ENCODE measurements around the gene SHMT2.
A peak's percentile ranks its signal among the peaks of the same experiment; 100 is the strongest.

Gene SHMT2

DNA sequence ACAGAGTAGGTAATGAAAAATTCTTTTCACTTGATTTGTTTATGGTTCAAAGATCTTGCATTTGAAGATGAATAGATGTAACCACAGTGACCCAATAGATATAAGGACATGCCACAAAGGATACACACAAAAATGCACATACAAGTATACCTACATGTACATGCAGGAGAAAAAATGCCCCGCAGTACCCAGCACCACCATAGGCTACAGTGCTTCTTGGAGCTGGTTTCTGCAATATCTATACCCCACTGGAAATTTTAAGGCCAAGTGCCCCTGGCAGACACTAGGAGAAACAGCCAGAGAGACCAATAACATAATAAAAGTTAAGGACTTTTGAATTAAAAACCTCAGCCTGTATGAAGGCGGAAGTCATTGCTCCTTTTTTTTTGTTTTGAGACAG lies 33.6 kb downstream of the SHMT2 start:
- Histone ChIP-seq H3K4ac (ENCODE audit: low read depth in 1 of 2, low read length in 2 of 2) (no peak overlapping the region), H3K14ac (ENCODE audit: low read length in 2 of 2) (no peak overlapping the region), H3K9me3 (ENCODE audit: control insufficient read depth, low read length) (no peaks in the 10 kb centered on the region), H2BK120ac (ENCODE audit: low read depth, low read length) (no peak overlapping the region), H2BK5ac (ENCODE audit: low read depth, low read length, poor library complexity, severe bottlenecking) (no peak overlapping the region), H3K18ac (ENCODE audit: low read depth in 1 of 2, low read length in 2 of 2) (no peak overlapping the region), H3K27ac (ENCODE audit: low read length, poor library complexity, severe bottlenecking) (no peak overlapping the region), H2AFZ (ENCODE audit: low read depth, low read length) (no peak overlapping the region), H2BK15ac (ENCODE audit: low read depth, poor library complexity, severe bottlenecking) (no peak overlapping the region), H2AK5ac (ENCODE audit: low read length, severe bottlenecking) (no peak overlapping the region), H3K9ac (ENCODE audit: low read length) (no peak overlapping the region), H2BK12ac (ENCODE audit: low read length in 2 of 2) (no peak overlapping the region), H3K79me1 (replicated peaks; ENCODE audit: low read length, poor library complexity, severe bottlenecking) (no peaks in the 10 kb centered on the region), H3K27me3 (ENCODE audit: control insufficient read depth in 1 of 2, insufficient read depth in 1 of 2, low read length in 2 of 2) (no peaks in the 10 kb centered on the region), H3K4me2 (ENCODE audit: low read length, poor library complexity, severe bottlenecking) (no peak overlapping the region), H3K36me3 (ENCODE audit: control insufficient read depth in 1 of 2, insufficient read depth in 2 of 2, low read depth in 1 of 2, low read length in 2 of 2) (peaks cover 35 to 77% of the 10 kb centered on the region in 2 experiments), H4K8ac (ENCODE audit: low read length) (no peak overlapping the region), H3K4me1 (ENCODE audit: control insufficient read depth, insufficient read depth, low read depth, low read length) (no peaks in the 10 kb centered on the region), H3K23ac (ENCODE audit: low read length in 2 of 2) (no peak overlapping the region), H4K91ac (ENCODE audit: low read length) (no peak overlapping the region), H3K4me3 (ENCODE audit: insufficient read depth in 1 of 2, low read depth in 1 of 2, low read length in 2 of 2) (no peak overlapping the region)
- 87% methylated on average over 2 of the region's 2 CpGs for WGBS
- DNase-seq = no peak

DNA sequence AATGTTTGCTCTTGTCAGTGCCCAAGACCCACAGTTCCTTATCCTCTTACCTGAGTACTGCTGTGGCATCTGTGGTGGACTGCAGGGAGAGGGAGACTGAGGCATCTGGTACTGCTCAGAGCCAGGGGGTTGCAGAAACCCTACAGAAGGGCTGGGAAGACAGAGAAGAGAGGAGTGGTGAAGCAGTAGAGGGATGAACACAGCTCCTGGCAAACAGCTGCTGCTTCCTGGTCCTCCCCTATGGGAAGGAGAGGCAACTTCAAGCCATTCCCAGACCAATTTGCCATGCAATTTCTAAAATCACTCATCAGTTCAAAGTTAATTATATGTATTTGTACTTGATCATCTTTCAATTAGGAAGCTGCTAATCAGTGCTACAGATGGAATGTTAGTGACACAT lies 37.2 kb downstream of the SHMT2 start:
- no peak overlapping the region for H2BK5ac ChIP-seq (ENCODE audit: low read depth, low read length, poor library complexity, severe bottlenecking)
- H3K27ac ChIP-seq (ENCODE audit: low read length, poor library complexity, severe bottlenecking) = no peak overlapping the region
- no peaks in the 10 kb centered on the region for H3K4me1 ChIP-seq (ENCODE audit: control insufficient read depth, insufficient read depth, low read depth, low read length)

GRCh38 chr12:57268264-57268663 lies 38.8 kb downstream of the SHMT2 start:
- no peak overlapping the region for H3K14ac ChIP-seq (ENCODE audit: low read length in 2 of 2)
- no peak overlapping the region for H2BK12ac ChIP-seq (ENCODE audit: low read length in 2 of 2)
- H2BK15ac ChIP-seq (ENCODE audit: low read depth, poor library complexity, severe bottlenecking) = no peak overlapping the region
- H3K23ac ChIP-seq (ENCODE audit: low read length in 2 of 2) = no peak overlapping the region
- peak overlapping the region; percentile 35 for H3K9ac ChIP-seq (ENCODE audit: low read length)
- no peak overlapping the region for H3K4me3 ChIP-seq (ENCODE audit: insufficient read depth in 1 of 2, low read depth in 1 of 2, low read length in 2 of 2)
- no peak for DNase-seq
- no peaks in the 10 kb centered on the region for H3K9me3 ChIP-seq (ENCODE audit: control insufficient read depth, low read length)
- no peaks in the 10 kb centered on the region for H3K79me1 ChIP-seq (replicated peaks; ENCODE audit: low read length, poor library complexity, severe bottlenecking)
- peak overlapping the region; percentile 30 for H4K8ac ChIP-seq (ENCODE audit: low read length)
- H4K91ac ChIP-seq (ENCODE audit: low read length) = no peak overlapping the region
- H2BK120ac ChIP-seq (ENCODE audit: low read depth, low read length) = no peak overlapping the region
- H3K4ac ChIP-seq (ENCODE audit: low read depth in 1 of 2, low read length in 2 of 2) = no peak overlapping the region
- no peaks in the 10 kb centered on the region for H3K27me3 ChIP-seq (ENCODE audit: control insufficient read depth in 1 of 2, insufficient read depth in 1 of 2, low read length in 2 of 2)
- no peak overlapping the region for H3K4me2 ChIP-seq (ENCODE audit: low read length, poor library complexity, severe bottlenecking)
- no peak overlapping the region for H2AK5ac ChIP-seq (ENCODE audit: low read length, severe bottlenecking)
- no peak overlapping the region for H2BK5ac ChIP-seq (ENCODE audit: low read depth, low read length, poor library complexity, severe bottlenecking)
- no peak overlapping the region for H2AFZ ChIP-seq (ENCODE audit: low read depth, low read length)
- WGBS = 89% methylated on average over 7 of the region's 7 CpGs
- peaks cover 30 to 61% of the 10 kb centered on the region in 2 experiments for H3K36me3 ChIP-seq (ENCODE audit: control insufficient read depth in 1 of 2, insufficient read depth in 2 of 2, low read depth in 1 of 2, low read length in 2 of 2)
- no peak overlapping the region for H3K27ac ChIP-seq (ENCODE audit: low read length, poor library complexity, severe bottlenecking)
- no peak overlapping the region for H3K18ac ChIP-seq (ENCODE audit: low read depth in 1 of 2, low read length in 2 of 2)
- H3K4me1 ChIP-seq (ENCODE audit: control insufficient read depth, insufficient read depth, low read depth, low read length) = no peaks in the 10 kb centered on the region

More for the DNA sequence above, 37.2 kb downstream of the SHMT2 start:
- Histone ChIP-seq H3K9me3 (ENCODE audit: control insufficient read depth, low read length) (no peaks in the 10 kb centered on the region), H3K4ac (ENCODE audit: low read depth in 1 of 2, low read length in 2 of 2) (no peak overlapping the region), H2AFZ (ENCODE audit: low read depth, low read length) (no peak overlapping the region), H3K18ac (ENCODE audit: low read depth in 1 of 2, low read length in 2 of 2) (no peak overlapping the region), H2BK120ac (ENCODE audit: low read depth, low read length) (no peak overlapping the region), H4K8ac (ENCODE audit: low read length) (no peak overlapping the region), H3K4me2 (ENCODE audit: low read length, poor library complexity, severe bottlenecking) (no peak overlapping the region), H3K9ac (ENCODE audit: low read length) (no peak overlapping the region), H2BK12ac (ENCODE audit: low read length in 2 of 2) (no peak overlapping the region), H3K27me3 (ENCODE audit: control insufficient read depth in 1 of 2, insufficient read depth in 1 of 2, low read length in 2 of 2) (no peaks in the 10 kb centered on the region), H3K14ac (ENCODE audit: low read length in 2 of 2) (no peak overlapping the region), H3K23ac (ENCODE audit: low read length in 2 of 2) (no peak overlapping the region), H2AK5ac (ENCODE audit: low read length, severe bottlenecking) (no peak overlapping the region), H3K4me3 (ENCODE audit: insufficient read depth in 1 of 2, low read depth in 1 of 2, low read length in 2 of 2) (no peak overlapping the region), H4K91ac (ENCODE audit: low read length) (no peak overlapping the region), H2BK15ac (ENCODE audit: low read depth, poor library complexity, severe bottlenecking) (no peak overlapping the region), H3K79me1 (replicated peaks; ENCODE audit: low read length, poor library complexity, severe bottlenecking) (no peaks in the 10 kb centered on the region), H3K36me3 (ENCODE audit: control insufficient read depth in 1 of 2, insufficient read depth in 2 of 2, low read depth in 1 of 2, low read length in 2 of 2) (peaks cover 30 to 71% of the 10 kb centered on the region in 2 experiments)
- no peak for DNase-seq

- Histone ChIP-seq H3K9ac (ENCODE audit: low read length) (no peak overlapping the region), H3K18ac (ENCODE audit: low read depth in 1 of 2, low read length in 2 of 2) (no peak overlapping the region), H2AFZ (ENCODE audit: low read depth, low read length) (no peak overlapping the region), H2BK5ac (ENCODE audit: low read depth, low read length, poor library complexity, severe bottlenecking) (no peak overlapping the region), H3K4ac (ENCODE audit: low read depth in 1 of 2, low read length in 2 of 2) (no peak overlapping the region), H4K91ac (ENCODE audit: low read length) (no peak overlapping the region), H2BK120ac (ENCODE audit: low read depth, low read length) (no peak overlapping the region), H3K4me1 (ENCODE audit: control insufficient read depth, insufficient read depth, low read depth, low read length) (no peaks in the 10 kb centered on the region), H2AK5ac (ENCODE audit: low read length, severe bottlenecking) (no peak overlapping the region), H3K79me1 (replicated peaks; ENCODE audit: low read length, poor library complexity, severe bottlenecking) (no peaks in the 10 kb centered on the region), H2BK12ac (ENCODE audit: low read length in 2 of 2) (no peak overlapping the region), H3K14ac (ENCODE audit: low read length in 2 of 2) (no peak overlapping the region), H3K4me3 (ENCODE audit: insufficient read depth in 1 of 2, low read depth in 1 of 2, low read length in 2 of 2) (no peak overlapping the region), H3K23ac (ENCODE audit: low read length in 2 of 2) (no peak overlapping the region), H4K8ac (ENCODE audit: low read length) (no peak overlapping the region), H3K27me3 (ENCODE audit: control insufficient read depth in 1 of 2, insufficient read depth in 1 of 2, low read length in 2 of 2) (no peaks in the 10 kb centered on the region), H3K4me2 (ENCODE audit: low read length, poor library complexity, severe bottlenecking) (no peak overlapping the region), H3K36me3 (ENCODE audit: control insufficient read depth in 1 of 2, insufficient read depth in 2 of 2, low read depth in 1 of 2, low read length in 2 of 2) (peaks cover 23 to 58% of the 10 kb centered on the region in 2 experiments), H2BK15ac (ENCODE audit: low read depth, poor library complexity, severe bottlenecking) (no peak overlapping the region), H3K9me3 (ENCODE audit: control insufficient read depth, low read length) (no peaks in the 10 kb centered on the region), H3K27ac (ENCODE audit: low read length, poor library complexity, severe bottlenecking) (no peak overlapping the region)
- WGBS = no CpG with 5 or more reads among the region's 1 CpG
- DNase-seq = no peak
Measured at GRCh38 chr12:57270966-57271470, 41.5 kb downstream of the SHMT2 start.

Measured in mesenchymal stem cell (in vitro differentiated cells and primary cell).